ENCODE data around the gene SLC1A3.

- no peak for TF ChIP-seq CTCF (IDR thresholded peaks at IDR 0.05; ENCODE audit: low read depth, low read length)
- no peak for TF ChIP-seq EZH2phosphoT487 (IDR thresholded peaks at IDR 0.05; ENCODE audit: low read depth)
Observed at GRCh38 chr5:36654564-36654963, 48.2 kb downstream of the SLC1A3 start.

Measured in OCI-LY3 (cell line).